Activated naive CD4-positive, alpha-beta T cell treated with anti-CD3 and anti-CD28 coated beads, Interleukin-2, amount 50 U/mL, for 16 hours (primary cell): ENCODE data around the gene RARB.

Source experiments
- DNase-seq: peaks from one replicate; pipeline ENCODE4 v3.0.0-alpha.2; 2020

RARB gene

DNA sequence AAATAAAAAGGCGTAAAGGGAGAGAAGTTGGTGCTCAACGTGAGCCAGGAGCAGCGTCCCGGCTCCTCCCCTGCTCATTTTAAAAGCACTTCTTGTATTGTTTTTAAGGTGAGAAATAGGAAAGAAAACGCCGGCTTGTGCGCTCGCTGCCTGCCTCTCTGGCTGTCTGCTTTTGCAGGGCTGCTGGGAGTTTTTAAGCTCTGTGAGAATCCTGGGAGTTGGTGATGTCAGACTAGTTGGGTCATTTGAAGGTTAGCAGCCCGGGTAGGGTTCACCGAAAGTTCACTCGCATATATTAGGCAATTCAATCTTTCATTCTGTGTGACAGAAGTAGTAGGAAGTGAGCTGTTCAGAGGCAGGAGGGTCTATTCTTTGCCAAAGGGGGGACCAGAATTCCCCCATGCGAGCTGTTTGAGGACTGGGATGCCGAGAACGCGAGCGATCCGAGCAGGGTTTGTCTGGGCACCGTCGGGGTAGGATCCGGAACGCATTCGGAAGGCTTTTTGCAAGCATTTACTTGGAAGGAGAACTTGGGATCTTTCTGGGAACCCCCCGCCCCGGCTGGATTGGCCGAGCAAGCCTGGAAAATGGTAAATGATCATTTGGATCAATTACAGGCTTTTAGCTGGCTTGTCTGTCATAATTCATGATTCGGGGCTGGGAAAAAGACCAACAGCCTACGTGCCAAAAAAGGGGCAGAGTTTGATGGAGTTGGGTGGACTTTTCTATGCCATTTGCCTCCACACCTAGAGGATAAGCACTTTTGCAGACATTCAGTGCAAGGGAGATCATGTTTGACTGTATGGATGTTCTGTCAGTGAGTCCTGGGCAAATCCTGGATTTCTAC is at the start of gene RARB:
Gene RARB, plus strand, starts transcription at position 322 of the 847 bp plus-strand sequence. Its CDS starts 469 bp downstream, at position 791.
- DNase-seq, result no peak

- no peak for DNase-seq
Measured at GRCh38 chr3:25378786-25379311, 49.2 kb upstream of the RARB start.

- no peak for DNase-seq
Measured at GRCh38 chr3:25380222-25380739, 47.8 kb upstream of the RARB start.

DNA sequence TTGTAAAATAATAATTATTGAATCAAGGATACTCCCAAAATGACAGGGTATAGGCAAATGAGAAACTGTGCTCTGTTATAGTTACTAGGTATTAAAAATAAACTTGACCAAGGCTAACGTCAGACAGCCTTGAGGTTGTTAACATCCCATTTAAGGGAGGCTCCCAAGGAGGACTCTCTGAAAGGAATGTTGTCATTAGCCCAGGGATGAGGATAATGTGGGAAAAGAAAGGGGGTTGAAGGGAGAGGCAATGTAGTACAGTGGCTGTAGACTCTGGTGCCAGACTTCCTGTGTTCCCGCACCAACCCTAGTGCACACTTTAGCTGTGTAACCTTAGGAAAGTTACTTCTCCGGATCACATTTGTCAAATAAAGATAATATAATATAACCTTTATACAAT is 47.0 kb upstream of the RARB start:
- no peak for DNase-seq

- no peak for DNase-seq
Measured at GRCh38 chr3:25384471-25384870, 43.6 kb upstream of the RARB start.

DNA sequence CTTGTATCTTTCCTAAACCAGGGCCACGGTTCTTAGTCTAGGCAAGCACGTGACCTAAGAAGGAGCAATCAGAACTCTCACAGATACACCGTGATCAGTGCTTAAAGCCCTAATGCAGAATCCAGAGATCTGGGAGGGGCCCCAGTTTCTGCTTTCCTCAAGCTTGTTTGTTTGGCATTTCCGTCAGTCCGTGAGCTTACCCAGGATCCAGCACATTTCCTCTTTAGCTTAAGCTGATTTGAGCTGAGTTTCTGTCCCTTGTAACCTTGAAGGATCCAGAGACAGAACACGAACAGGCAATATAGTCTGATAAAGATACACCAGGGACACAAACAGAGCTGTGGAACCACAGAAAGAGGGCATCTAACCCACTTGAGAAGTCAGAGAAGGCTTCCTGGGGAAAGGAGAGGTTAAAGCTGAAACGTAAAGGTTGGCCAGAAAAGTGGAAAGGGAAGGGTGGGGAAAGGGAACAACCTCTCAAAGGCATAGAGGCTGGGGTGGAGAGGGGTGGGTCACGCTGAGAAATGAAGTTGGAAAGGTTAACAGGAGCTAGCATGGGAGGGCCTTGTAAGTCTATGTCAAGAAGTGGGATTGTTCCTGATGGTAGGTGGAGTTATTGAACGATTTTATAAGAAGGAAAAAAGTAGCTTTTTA is 42.1 kb upstream of the RARB start:
- DNase-seq, result no peak

GRCh38 chr3:25386686-25387255 is 41.3 kb upstream of the RARB start:
- no peak for DNase-seq

- DNase-seq, result no peak
Measured at GRCh38 chr3:25390605-25391004, 37.5 kb upstream of the RARB start.

DNA sequence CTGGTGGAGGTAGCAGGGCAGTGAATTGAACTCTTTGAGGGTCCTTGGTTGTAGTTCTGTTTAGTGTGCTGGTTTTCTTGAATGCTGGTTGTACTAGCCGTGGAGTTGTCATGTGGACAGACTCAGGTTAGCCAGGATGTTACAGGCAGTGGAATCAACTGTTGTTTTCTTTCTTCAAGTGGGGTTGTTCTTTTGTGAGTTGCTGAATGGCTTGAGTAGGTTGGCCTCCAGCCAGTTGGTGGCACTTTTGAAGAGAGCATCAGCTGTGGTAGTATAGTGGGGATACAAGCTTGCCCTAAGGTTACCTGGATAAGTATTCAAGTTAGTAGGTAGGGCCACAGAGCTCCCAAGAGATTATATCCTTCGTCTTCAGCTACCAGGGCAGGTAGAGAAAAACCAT is 31.8 kb upstream of the RARB start:
- no peak for DNase-seq

- no peak for DNase-seq
Measured at GRCh38 chr3:25396686-25397085, 31.4 kb upstream of the RARB start.

- DNase-seq, result no peak
Measured at GRCh38 chr3:25397150-25397549, 30.9 kb upstream of the RARB start.

- DNase-seq, result no peak
Measured at GRCh38 chr3:25400587-25400986, 27.5 kb upstream of the RARB start.

DNA sequence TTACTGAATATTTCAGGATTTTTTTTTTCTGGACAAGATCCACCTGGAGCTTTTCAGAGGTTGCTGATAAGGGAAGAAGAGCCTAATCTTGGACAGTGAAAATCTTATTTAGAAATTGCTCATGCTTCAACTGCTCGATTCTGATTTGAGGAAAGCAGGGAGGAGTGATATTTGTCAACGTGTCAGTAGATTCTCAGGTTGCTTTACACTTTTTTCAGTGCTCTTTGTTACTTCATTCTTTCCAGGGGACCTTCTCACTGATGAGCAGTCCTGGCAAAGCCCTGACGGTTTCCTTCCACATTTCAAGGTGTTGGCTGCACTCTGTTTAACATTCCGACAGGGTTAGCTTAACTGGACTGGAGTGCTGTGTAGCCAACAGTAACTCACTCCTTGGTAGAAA is 24.1 kb upstream of the RARB start:
- DNase-seq, result no peak

DNA sequence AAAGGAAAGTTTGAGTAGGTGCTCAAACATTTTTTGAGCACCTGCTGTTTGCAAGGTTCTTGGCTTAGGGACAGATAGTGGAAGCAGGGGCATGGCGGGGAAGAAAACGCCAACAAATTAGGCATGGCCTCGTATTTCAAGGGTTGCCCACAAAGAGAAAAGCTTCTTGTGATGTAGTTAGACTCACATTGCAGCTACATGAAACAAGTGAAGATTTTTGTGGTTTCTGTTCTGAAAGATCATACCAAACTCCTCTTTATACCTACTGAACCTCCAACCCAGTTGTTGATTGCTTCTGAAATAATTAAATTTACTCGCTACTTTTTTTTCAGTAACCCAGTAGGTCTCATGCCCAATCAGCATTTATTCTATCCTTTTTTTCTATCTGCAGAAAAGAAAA is 23.5 kb upstream of the RARB start:
- no peak for DNase-seq

DNA sequence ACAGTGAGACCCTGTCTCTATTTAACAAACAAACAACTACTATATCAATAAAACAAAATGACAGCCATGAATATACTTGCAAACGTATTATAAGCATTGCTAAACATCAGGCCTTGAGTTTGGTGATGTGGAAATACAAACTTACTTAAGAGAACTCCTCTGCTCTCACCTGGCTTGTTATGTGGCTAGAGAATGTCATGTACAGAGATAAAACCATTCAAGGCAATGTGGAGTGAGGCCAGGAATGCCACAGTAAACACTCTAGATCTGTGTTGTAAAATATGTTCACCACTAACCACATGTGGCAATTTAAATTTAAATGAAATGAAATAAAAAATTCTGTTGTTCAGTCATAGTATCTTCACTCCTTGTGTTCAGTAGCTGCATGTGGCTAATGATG is 22.7 kb upstream of the RARB start:
- DNase-seq, result no peak

- no peak for DNase-seq
Measured at GRCh38 chr3:25410703-25411102, 17.4 kb upstream of the RARB start.

- DNase-seq, result no peak
Measured at GRCh38 chr3:25412269-25412668, 15.8 kb upstream of the RARB start.

- DNase-seq, result no peak
Measured at GRCh38 chr3:25416176-25416575, 11.9 kb upstream of the RARB start.

GRCh38 chr3:25418596-25418995 is 9.5 kb upstream of the RARB start:
- DNase-seq, result no peak

- DNase-seq, result no peak
Measured at GRCh38 chr3:25419251-25419650, 8.8 kb upstream of the RARB start.

- no peak for DNase-seq
Measured at GRCh38 chr3:25420147-25420546, 7.9 kb upstream of the RARB start.

GRCh38 chr3:25420885-25421284 is 7.2 kb upstream of the RARB start:
- no peak for DNase-seq

DNA sequence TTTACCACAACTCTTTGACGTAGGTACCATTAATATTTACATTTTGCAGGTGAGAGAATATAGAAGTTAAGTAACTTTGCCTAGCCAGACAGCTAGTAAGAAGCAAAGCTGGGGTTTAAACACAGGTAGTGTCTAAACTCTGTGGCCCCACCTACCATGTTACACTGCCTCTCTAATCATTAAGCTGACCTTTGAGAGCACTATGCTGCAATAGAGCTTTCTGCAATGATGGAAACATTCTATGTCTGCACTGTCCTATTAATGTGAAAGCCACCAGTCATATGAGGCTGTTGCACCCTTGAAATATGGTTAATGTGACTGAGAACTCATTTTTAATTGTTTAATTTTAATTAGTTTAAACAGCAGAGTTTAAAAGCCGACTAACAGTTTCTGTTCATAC is 6.3 kb upstream of the RARB start:
- DNase-seq, result no peak
